Neural cell (in vitro differentiated cells): Measurements from ENCODE around the gene NCKAP5.

ENCODE experiments used
- CTCF ChIP-seq: fragments of 450-650 bp; IDR thresholded peaks from 2 replicates; pipeline ENCODE4 v1.5.1; 2014; ENCODE audit warnings: antibody characterized with exemption, mild to moderate bottlenecking, moderate library complexity; ENCODE audit not compliant: poor library complexity, severe bottlenecking
- EP300 ChIP-seq: fragments of 450-650 bp; conservative IDR thresholded peaks from 2 replicates; pipeline ENCODE4 v1.6.1; 2014; ENCODE audit warnings: antibody characterized with exemption, mild to moderate bottlenecking, moderate library complexity; ENCODE audit not compliant: poor library complexity, severe bottlenecking
- EZH2 ChIP-seq: fragments of 200-600, 300-800 bp; shearing (Covaris generic), sonication (generic); IDR thresholded peaks from 2 replicates; pipeline ENCODE4 v1.6.1; 2014; ENCODE audit warnings: antibody characterized with exemption, low read length, borderline replicate concordance, mild to moderate bottlenecking; ENCODE audit not compliant: insufficient read depth, poor library complexity, severe bottlenecking
- POLR2AphosphoS5 ChIP-seq: IDR thresholded peaks from 2 replicates; pipeline ENCODE4 v1.6.1; 2012
- RAD21 ChIP-seq: fragments of 450-650 bp; conservative IDR thresholded peaks from 2 replicates; pipeline ENCODE4 v1.6.1; 2014; ENCODE audit warnings: antibody characterized with exemption, mild to moderate bottlenecking, moderate library complexity
- REST ChIP-seq: IDR thresholded peaks from 2 replicates; pipeline ENCODE4 v1.6.1; 2012; ENCODE audit warnings: borderline replicate concordance

- TF ChIP-seq EZH2 (no peak), POLR2AphosphoS5 (no peak), CTCF (no peak), RAD21 (no peak), REST (no peak), EP300 (no peak)
These were observed 73.0 kb downstream of the NCKAP5 start for GRCh38 chr2:133495226-133495625.
